GM12878 (cell line): Measurements from ENCODE around the gene TSPEAR. TPM values are rescaled to one million over a fixed set of nuclear protein-coding genes. Genes with fewer than 3 reads are reported as not detected.
"Not testable (repeated sequence)": the region's sequence is repeated elsewhere in the genome, so short reads cannot be mapped to it uniquely, and the experiment has no call there.

ENCODE experiments used
- ATAC-seq: fragments of 200-7000 bp; cut with Tn5 transposase; 3 replicates; pipeline ENCODE4 v1.9.1; 2020; ENCODE audit warnings: mild to moderate bottlenecking, moderate library complexity
- BruUV-seq: library from RNA; stranded (reverse); fragments of 400-500 nt; replicated peaks from 2 replicates; lab custom pipeline; 2021; lab: Mats Ljungman, UMichigan
- CTCF ChIA-PET: fragments of 300-600 bp; sonication (Branson Sonifier 250); formaldehyde crosslinking; extraction: SDS; loops from one replicate; lab custom pipeline; 2021; ENCODE audit warnings: inconsistent platforms; lab: Yijun Ruan, JAX
- POLR2A ChIA-PET: fragments of 350-600 bp; formaldehyde crosslinking; extraction: SDS; loops from one replicate; lab custom pipeline; 2021; ENCODE audit warnings: inconsistent platforms; lab: Charles Lee
- RAD21 ChIA-PET: fragments of 300-600 bp; sonication (Branson Sonifier 250); formaldehyde crosslinking; loops from one replicate; lab custom pipeline; 2023; ENCODE audit warnings: antibody characterized with exemption; ENCODE audit not compliant: unreplicated experiment; lab: Charles Lee
- SMC1A ChIA-PET: fragments of 300-600 bp; sonication (Branson Sonifier 250); formaldehyde crosslinking; loops from one replicate; lab custom pipeline; 2023; ENCODE audit not compliant: unreplicated experiment, uncharacterized antibody; lab: Charles Lee
- DNase-seq: peaks from one replicate; pipeline ENCODE4 v3.0.0-alpha.2; 2011; ENCODE audit warnings: low read depth, low spot score
- FAIRE-seq: peaks from 3 replicates; lab custom pipeline; 2011; peaks lifted over from hg19 to GRCh38; lab: Jason Lieb, UNC
- H2AFZ ChIP-seq: 2 replicates; pipeline ENCODE4 v1.6.0; 2011; ENCODE audit warnings: low read depth, low read length, control low read depth; ENCODE audit not compliant: control insufficient read depth
- H3K27ac ChIP-seq: 2 replicates; pipeline ENCODE4 v1.5.1; 2011; ENCODE audit warnings: control low read depth; ENCODE audit not compliant: control insufficient read depth, insufficient read depth
- H3K27me3 ChIP-seq, 2 experiments: replicated peaks in 1 of 2; 2 replicates each; pipeline versions ENCODE4 v1.6.0 to v1.6.1; 2011; ENCODE audit warnings: low read length in 1 of 2; ENCODE audit not compliant: control insufficient read depth in 2 of 2, insufficient read depth in 2 of 2
- H3K36me3 ChIP-seq, 2 experiments: 2 replicates each; pipeline ENCODE4 v1.5.1; 2011; ENCODE audit warnings: low read length in 1 of 2; ENCODE audit not compliant: control insufficient read depth in 2 of 2, insufficient read depth in 2 of 2
- H3K4me1 ChIP-seq: 2 replicates; pipeline ENCODE4 v1.6.1; 2011; ENCODE audit warnings: mild to moderate bottlenecking, low read length, moderate library complexity, mixed read lengths; ENCODE audit not compliant: control insufficient read depth, insufficient read depth
- H3K4me2 ChIP-seq: 2 replicates; pipeline ENCODE4 v1.6.0; 2011; ENCODE audit warnings: control low read depth; ENCODE audit not compliant: control insufficient read depth, insufficient read depth
- H3K4me3 ChIP-seq: fragments of 200-600 bp; sonication (generic); 2 replicates; pipeline ENCODE4 v1.5.1; 2016
- H3K79me2 ChIP-seq: 2 replicates; pipeline ENCODE4 v1.6.0; 2011; ENCODE audit warnings: low read length; ENCODE audit not compliant: control insufficient read depth, insufficient read depth
- H3K9ac ChIP-seq: 2 replicates; pipeline ENCODE4 v1.8.0; 2011; ENCODE audit warnings: low read length, control low read depth, mixed read lengths; ENCODE audit not compliant: control insufficient read depth, insufficient read depth
- H3K9me3 ChIP-seq: replicated peaks from 3 replicates; pipeline ENCODE4 v1.5.1; 2011; ENCODE audit warnings: mild to moderate bottlenecking, low read length; ENCODE audit not compliant: control insufficient read depth, insufficient read depth
- H4K20me1 ChIP-seq: 2 replicates; pipeline ENCODE4 v1.6.0; 2011; ENCODE audit not compliant: control insufficient read depth, insufficient read depth
- ESRRA ChIP-seq: IDR thresholded peaks from 2 replicates; pipeline ENCODE4 v1.6.1; 2012; ENCODE audit warnings: mild to moderate bottlenecking, low read length, improper control_type of control experiment
- RELB ChIP-seq: fragments of 450-650 bp; IDR thresholded peaks from 2 replicates; pipeline ENCODE4 v1.6.1; 2017; ENCODE audit warnings: low read depth, mild to moderate bottlenecking, moderate library complexity
- TCF7 ChIP-seq: IDR thresholded peaks from 2 replicates; pipeline ENCODE4 v1.6.1; 2014; ENCODE audit warnings: antibody characterized with exemption, borderline replicate concordance
- YBX1 ChIP-seq: fragments of 450-650 bp; IDR thresholded peaks from 2 replicates; pipeline ENCODE4 v1.6.1; 2016; ENCODE audit warnings: antibody characterized with exemption
- ZNF384 ChIP-seq: IDR thresholded peaks from 2 replicates; pipeline ENCODE4 v1.6.1; 2012; ENCODE audit warnings: low read depth, mild to moderate bottlenecking, low read length, improper control_type of control experiment, borderline replicate concordance
- WGBS: methylation state at CpG from one replicate; pipeline ENCODE4 v1.1.6; 2016; ENCODE audit warnings: low lambda C conversion rate; ENCODE audit not compliant: insufficient replicate concordance, insufficient coverage; ENCODE audit errors: missing lambda C conversion rate; 5-methylcytosine and 5-hydroxymethylcytosine counted together
- in situ Hi-C: fragments of 300-500 bp; cut with MboI; formaldehyde crosslinking; loops from 9 replicates; pipeline ENCODE4 v1.14.3; 2018; ENCODE audit warnings: mixed read lengths
- intact Hi-C: fragments of 100-400 bp; cut with micrococcal nuclease; formaldehyde crosslinking; loops from one replicate; pipeline ENCODE4 v1.14.2; 2022; ENCODE audit not compliant: unreplicated experiment
- polyA plus RNA-seq, 11 experiments: library from polyadenylated mRNA; depleted of rRNA in 4 of 11; unstranded in 6 of 11; stranded (reverse) in 5 of 11; fragments of >200 nt; fragmentation: Nextera tagmentation in 4 of 11; fragmentation: Illumina TruSeq in 1 of 11; extraction: Ambion mirVana in 4 of 11; extraction: Trizol in 1 of 11; gene quantifications; 1 replicate in 1 of 11; 2 replicates in 10 of 11; pipeline versions ENCODE4 v1.2.1 to v1.2.3, GENCODE V29; 2011 to 2016; ENCODE audit warnings: inconsistent platforms in 2 of 11, missing spikeins in 2 of 11, low read depth in 1 of 11
- total RNA-seq, 4 experiments: library from RNA; depleted of rRNA in 3 of 4; stranded (reverse); fragments of >200 nt in 3 of 4; fragmentation: Illumina TruSeq in 1 of 4; extraction: Trizol in 1 of 4; gene quantifications; 2 replicates each; pipeline versions ENCODE4 v1.2.1 to v1.2.3, GENCODE V29; 2013 to 2021

The TSPEAR gene
- total and polyA plus RNA-seq, 10 of the 15 experiments (the other 5 are each of a cell fraction or from before 2014, with no cell fraction given), result not detected

- no peak for TF ChIP-seq ZNF384
Measured at GRCh38 chr21:44558695-44559094, 152.7 kb downstream of the TSPEAR start, which contains the start of gene KRTAP10-3 (continued).

- intact Hi-C loops, H3K9ac ChIP-seq: not testable (repeated sequence)
Measured at GRCh38 chr21:44558329-44558675, 153.1 kb downstream of the TSPEAR start.

GRCh38 chr21:44557491-44558328, 153.7 kb downstream of the TSPEAR start:
- POLR2A ChIA-PET, result no interaction called here
- 68% methylated on average over 28 of the region's 30 CpGs for WGBS
- no peak overlapping the region for H3K4me3 ChIP-seq

More at GRCh38 chr21:44558329-44558675, 153.1 kb downstream of the TSPEAR start:
- H3K36me3 ChIP-seq, RAD21 ChIA-PET, H3K27ac ChIP-seq, H3K27me3 ChIP-seq, in situ Hi-C loops, POLR2A ChIA-PET, H4K20me1 ChIP-seq, H3K4me2 ChIP-seq, FAIRE-seq, BruUV-seq, H3K4me3 ChIP-seq, DNase-seq, H3K9me3 ChIP-seq, H3K4me1 ChIP-seq, H3K79me2 ChIP-seq, ATAC-seq, CTCF ChIA-PET, SMC1A ChIA-PET, H2AFZ ChIP-seq: not testable (repeated sequence)
- 25% methylated on average over 8 of the region's 10 CpGs for WGBS

More at GRCh38 chr21:44557491-44558328, 153.7 kb downstream of the TSPEAR start:
- H3K27me3 ChIP-seq, result no peaks in the 10 kb centered on the region; a peak in 1 of 4 replicates
- intact Hi-C loops, result no loop called here
- no TSS peak for BruUV-seq
- no peak overlapping the region for H3K4me2 ChIP-seq
- ATAC-seq (no peak), FAIRE-seq (no peak), DNase-seq (no peak)
- in situ Hi-C loops, result no loop called here
- H3K27ac ChIP-seq, result no peak overlapping the region
- H3K9ac ChIP-seq, result no peak overlapping the region
- no peak overlapping the region for H2AFZ ChIP-seq
- ChIA-PET SMC1A (no interaction called here), CTCF (no interaction called here), RAD21 (no interaction called here)
- no peaks in the 10 kb centered on the region for H3K36me3 ChIP-seq
- H4K20me1 ChIP-seq, result no peaks in the 10 kb centered on the region
- H3K9me3 ChIP-seq, result no peaks in the 10 kb centered on the region; the same call in 2 of the 3 replicates
- no peaks in the 10 kb centered on the region for H3K79me2 ChIP-seq
- TF ChIP-seq ESRRA, result no peak
- TF ChIP-seq RELB, result no peak
- no peak for TF ChIP-seq TCF7
- TF ChIP-seq YBX1, result no peak
- H3K4me1 ChIP-seq, result no peaks in the 10 kb centered on the region
